HG03460 (cell line): ENCODE data around the gene PAPPA2.
"Not testable (repeated sequence)": the region's sequence is repeated elsewhere in the genome, so short reads cannot be mapped to it uniquely, and the experiment has no call there.

Source experiments
- ATAC-seq: cut with Tn5 transposase; IDR thresholded peaks from one replicate; pipeline ENCODE4 v1.9.1; 2021; ENCODE audit not compliant: unreplicated experiment

Gene PAPPA2, protein sequence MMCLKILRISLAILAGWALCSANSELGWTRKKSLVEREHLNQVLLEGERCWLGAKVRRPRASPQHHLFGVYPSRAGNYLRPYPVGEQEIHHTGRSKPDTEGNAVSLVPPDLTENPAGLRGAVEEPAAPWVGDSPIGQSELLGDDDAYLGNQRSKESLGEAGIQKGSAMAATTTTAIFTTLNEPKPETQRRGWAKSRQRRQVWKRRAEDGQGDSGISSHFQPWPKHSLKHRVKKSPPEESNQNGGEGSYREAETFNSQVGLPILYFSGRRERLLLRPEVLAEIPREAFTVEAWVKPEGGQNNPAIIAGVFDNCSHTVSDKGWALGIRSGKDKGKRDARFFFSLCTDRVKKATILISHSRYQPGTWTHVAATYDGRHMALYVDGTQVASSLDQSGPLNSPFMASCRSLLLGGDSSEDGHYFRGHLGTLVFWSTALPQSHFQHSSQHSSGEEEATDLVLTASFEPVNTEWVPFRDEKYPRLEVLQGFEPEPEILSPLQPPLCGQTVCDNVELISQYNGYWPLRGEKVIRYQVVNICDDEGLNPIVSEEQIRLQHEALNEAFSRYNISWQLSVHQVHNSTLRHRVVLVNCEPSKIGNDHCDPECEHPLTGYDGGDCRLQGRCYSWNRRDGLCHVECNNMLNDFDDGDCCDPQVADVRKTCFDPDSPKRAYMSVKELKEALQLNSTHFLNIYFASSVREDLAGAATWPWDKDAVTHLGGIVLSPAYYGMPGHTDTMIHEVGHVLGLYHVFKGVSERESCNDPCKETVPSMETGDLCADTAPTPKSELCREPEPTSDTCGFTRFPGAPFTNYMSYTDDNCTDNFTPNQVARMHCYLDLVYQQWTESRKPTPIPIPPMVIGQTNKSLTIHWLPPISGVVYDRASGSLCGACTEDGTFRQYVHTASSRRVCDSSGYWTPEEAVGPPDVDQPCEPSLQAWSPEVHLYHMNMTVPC (N-terminal part only)

DNA sequence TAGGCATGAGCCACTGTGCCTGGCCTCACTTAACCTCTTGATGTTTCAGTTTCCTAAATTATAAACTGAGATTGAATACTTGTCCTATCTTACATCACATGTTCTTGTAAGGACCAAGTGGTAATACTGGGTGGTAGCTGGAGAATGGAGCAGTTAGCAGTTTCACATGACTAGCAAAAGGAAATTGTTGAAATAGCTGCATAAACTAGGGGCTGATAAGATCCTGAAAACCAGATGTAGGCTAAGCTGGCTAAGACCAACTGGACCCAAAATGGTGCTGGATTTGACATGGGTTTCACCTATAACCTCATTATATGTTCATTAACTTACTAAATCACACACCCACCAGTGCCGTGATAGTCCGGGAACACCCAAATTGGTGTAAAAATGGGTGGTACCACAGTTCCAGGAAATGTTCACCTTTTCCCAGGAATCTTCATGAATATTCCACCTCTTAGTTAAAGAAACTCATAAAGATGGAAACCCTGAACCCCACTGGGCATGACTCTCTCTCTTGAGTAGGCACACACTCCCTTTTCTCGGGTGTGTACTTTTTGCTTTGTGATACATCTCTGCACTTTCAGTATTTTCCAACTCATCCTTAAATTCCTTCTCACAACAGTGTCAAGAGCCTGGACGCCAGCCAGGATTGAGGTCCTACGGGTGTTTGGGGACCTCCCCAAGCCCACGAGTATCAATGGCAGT is at the start of gene PAPPA2:
Gene PAPPA2, plus strand, starts transcription at position 502 of the 705 bp plus-strand sequence. CDS start 93,148 bp downstream, outside the sequence.
- ATAC-seq = no peak

DNA sequence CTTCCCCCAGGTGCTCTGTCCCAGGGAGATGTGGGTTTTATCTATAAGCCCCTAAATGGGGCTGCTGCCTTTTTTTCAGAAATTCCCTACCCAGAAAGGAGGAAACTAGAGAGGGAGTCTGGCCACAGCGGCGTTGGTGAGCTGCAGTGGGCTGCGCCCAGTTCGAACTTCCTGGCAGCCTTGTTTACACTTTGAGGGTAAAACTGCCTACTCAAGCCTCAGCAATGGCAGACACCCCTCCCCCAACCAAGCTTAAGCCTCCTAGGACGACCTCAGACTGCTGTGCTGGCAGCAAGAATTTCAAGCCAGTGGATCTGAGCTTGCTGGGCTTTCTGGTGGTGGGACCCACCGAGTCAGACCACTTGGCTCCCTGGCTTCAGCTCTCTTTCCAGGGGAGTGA is 46.2 kb upstream of the PAPPA2 start:
- ATAC-seq = no peak

DNA sequence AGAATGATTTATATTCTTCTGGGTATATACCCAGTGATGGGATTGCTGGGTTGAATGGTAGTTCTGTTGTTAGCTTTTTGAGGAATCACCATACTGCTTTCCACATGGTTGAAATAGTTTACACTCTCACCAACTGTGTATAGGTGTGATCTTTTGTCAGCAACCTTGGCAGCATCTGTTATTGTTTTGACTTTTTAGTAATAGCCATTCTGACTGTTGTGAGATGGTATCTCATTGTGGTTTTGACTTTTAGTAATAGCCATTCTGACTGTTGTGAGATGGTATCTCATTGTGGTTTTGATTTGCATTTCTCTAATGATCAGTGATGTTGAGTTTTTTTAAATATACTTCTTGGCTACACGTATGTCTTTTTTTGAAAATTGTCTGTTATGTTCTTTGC is 43.4 kb upstream of the PAPPA2 start:
- ATAC-seq = not testable (repeated sequence)

DNA sequence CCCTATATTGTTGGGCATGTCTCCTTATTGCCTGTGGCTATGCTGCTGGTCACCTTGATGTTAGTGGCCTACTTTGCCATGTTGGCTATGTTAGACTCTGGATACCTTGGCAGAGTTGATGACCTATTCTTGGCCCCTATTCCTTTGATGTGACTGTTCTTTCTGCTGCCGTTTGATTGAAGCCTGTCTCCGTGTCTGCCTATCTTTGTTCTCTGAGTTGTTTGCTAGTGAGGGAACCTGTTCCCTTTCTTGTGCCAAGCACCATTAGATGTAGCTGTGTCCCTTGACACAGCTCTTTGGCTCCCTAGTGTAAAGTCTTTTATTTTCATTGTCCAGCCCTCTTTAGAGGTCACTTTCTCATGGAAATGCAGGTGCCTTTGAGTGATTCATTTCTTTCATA is 28.7 kb upstream of the PAPPA2 start:
- ATAC-seq = no peak

DNA sequence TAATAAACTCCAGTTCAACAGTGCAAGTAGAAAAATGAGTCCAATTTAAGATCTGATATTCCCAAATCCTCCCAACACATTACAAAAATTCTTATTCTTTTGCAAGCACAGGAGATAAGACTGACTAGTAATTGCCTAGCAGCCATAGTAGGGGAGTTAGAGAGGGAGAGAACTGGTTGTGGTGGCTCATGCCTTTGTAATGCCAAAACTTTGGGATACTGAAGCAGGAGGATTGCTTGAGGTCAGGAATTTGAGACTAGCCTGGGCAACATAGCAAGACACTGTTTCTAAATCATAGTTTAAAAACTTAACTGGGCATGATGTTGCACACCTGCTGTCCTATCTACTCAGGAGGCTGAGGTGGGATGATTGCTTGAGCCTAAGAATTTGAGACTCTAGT is 26.7 kb upstream of the PAPPA2 start:
- ATAC-seq = no peak

DNA sequence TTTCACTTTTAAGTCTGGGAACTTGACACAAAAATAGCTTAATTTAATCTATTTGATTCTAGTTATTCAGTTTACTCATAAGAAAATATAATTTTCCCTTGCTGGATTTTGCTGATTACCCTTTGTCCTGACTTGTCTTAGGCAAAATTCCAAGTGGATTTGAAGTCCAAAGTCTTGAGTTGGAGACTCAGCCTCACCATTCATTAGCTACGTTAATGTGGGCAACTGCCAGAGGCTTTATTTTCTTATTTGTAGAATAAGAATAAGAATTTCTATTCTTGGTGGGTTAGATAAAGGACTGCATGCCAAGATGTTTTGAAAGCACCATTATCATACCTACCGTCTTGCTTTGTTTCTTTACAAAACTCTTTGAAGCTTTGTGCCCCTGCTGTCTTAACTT is 22.8 kb upstream of the PAPPA2 start:
- no peak for ATAC-seq

DNA sequence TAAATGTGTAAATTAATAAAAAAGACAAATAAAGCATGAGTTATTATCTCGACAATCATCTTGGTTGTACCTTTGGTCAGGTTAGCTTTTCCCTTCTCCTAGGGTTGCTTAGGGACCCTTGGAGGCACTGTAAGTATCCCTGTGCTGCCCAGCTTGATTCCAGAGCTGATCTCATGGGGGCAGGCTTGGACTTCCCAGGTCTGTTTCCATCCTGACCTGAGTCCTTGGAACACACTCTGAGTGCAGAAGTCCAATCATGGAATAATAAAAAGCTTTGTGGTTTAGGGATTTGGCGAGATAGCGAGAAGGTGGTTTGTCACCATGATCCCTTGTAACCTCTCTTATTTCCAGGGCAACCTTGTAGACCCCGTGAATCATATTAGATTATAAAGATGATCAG is 18.7 kb upstream of the PAPPA2 start:
- ATAC-seq = no peak

DNA sequence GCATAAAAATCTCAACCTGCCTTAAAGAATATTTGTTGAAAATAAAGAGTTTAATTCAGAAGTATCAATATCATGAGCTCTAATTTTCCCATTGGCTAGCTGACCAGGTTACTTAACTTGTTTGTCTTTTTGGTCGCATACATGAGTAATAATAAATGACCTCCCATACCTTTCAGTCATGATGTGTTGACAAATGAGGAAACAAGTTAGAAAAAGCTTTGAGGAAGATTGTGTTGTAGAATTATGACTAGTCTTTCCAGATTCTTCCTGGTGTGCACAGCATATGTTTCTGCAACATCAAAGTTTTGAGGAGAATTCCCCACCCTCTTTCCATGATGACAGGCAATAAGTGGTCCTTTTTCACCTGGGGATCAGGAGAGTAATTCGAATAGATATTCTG is 17.6 kb upstream of the PAPPA2 start:
- no peak for ATAC-seq

DNA sequence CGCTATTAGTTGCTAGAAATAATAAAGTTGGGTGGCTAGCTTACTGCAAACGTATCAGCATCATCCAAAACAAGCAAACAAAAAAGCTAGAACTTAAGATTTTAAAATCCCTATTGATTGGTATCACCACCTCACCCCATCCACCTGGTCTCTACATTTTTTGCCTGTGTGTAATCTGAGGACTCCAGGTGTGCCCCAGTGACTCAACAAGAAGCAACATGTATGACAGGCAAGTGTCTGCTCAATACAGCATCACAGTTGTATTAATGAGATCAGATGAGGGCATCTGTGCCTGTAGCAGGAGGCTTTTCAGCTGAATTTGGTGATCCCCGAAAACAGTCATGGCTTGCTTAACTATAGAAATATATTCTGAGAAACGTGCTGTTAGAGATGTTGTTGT is 14.6 kb upstream of the PAPPA2 start:
- no peak for ATAC-seq

DNA sequence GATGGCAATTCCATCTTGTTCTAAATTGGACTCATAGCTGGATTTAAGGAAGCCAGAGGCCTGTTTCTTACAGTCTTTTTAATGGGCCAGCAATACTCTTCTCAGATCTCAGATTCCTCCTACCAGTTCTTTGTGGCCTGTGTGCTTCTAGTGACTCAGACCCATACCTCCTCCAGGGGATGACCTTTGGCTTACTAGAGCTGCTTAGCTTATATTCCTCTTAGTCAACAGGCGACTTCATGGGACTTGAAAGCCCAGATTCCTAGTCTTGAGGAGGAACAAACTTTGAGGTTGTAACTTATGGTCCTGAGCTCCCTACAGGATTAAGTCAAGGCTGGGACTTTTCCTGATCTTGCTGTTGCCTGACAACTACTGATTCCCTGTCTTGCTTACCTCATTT is 12.4 kb upstream of the PAPPA2 start:
- ATAC-seq = no peak

DNA sequence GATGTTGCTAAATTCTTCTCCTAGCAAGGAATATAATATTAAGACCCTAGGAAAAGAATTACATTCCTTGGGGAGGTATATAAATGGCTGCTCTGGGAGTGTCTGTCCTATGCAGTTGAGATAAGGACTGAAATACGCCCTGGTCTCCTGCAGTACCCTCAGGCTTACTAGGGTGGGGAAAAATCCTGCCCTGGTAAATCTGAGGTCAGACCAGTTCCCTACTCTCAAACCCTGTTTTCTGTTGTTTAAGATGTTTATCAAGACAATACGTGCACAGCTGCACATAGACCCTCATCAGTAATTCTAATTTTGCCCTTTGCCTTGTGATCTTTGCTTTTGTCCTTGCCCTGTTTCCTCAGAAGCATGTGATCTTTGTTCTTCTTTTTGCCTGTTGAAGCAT is 11.2 kb upstream of the PAPPA2 start:
- ATAC-seq = not testable (repeated sequence)

DNA sequence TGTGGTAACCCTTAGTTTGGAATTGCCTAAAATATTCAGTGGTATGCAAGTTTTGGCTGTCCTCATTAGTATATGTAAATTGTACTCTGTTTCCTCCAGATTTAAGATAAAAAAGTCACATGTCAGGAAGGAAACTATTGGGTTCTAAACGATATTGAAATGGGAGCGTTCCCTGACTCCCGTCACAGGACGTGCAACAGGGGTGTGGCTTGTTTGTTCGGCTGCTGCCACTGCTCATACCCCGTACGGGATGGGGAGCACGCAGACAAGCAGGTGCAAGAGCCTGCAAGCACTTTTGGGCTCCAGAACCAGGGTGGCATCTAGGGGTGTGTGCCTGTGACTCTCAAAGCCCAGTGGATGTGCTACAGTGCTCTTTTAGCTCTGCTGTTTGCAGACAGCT is 6.2 kb upstream of the PAPPA2 start:
- no peak for ATAC-seq

DNA sequence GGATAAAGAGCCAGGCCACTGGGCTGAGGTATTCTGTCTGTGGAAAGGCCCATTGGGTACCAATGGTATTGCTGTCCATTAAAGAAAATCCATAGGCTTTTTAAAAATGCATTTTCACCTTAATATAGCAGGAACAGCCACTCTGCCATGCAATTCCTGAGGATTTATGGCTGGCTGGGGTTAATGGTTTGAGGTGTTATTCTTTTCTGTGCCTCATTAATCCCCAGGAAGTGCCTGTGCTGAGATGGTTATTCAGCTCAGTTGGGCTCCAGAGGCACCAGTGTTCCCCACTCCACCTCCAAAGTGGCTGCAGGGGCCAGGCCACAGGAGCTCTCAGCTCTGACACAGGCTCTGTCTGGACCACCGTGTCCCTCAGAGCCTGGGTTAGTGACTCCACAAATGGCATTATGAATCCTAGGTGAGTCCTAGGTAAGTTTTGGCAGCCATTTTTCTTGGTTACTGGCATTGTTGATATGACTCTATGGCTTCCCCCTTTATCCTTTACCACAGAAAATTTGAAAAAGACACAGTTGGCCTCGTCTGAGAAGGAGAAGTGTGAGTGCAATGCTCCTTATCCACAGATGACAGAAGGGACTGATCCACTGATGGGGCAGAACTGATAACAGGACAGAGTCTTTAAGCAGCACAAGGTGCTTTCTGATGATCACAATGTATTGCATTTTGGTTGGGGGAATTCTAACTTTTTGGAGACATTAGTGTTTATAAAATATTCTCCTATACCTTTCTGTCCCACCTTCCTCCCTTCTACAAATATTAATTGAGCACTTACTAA is 2.2 kb upstream of the PAPPA2 start:
- no peak for ATAC-seq

DNA sequence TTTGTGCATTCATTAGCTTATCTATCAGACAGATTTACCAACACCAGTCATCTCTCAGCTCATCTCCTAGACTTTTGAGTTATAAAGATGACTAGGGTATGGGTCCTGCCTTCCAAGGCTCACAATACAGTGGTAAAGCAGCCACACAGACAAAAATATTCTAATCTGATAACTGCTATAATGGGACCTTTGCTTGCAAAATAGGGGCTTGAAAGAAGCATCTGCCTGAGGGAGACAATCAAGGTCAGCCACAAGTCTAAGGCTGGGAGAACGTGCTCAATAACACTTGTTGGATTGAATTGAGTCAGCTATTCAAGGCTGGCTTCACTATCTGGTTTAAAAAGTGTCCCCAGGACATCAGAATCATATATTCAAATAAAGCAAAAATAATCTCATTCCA is 1.4 kb upstream of the PAPPA2 start:
- ATAC-seq = no peak

DNA sequence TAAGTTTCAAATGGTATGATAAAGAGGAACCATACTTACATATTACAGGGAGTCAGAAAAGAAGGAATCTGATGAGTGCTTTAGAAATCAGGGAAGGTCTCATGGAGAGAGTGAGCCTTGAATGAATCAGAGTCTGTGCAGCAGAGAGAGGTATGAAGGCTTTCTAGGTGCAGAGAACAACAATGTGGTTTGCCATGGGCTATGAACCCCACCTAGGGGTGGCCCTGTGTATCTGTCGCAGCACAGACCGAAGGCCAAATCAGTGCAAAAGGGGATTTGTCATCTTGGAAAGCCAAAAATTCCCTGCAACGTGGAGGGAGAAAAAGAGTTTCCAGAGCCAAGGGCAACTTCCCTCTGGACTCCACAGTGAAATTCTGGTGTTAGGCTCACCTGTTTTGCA is 3.5 kb downstream of the PAPPA2 start:
- no peak for ATAC-seq

DNA sequence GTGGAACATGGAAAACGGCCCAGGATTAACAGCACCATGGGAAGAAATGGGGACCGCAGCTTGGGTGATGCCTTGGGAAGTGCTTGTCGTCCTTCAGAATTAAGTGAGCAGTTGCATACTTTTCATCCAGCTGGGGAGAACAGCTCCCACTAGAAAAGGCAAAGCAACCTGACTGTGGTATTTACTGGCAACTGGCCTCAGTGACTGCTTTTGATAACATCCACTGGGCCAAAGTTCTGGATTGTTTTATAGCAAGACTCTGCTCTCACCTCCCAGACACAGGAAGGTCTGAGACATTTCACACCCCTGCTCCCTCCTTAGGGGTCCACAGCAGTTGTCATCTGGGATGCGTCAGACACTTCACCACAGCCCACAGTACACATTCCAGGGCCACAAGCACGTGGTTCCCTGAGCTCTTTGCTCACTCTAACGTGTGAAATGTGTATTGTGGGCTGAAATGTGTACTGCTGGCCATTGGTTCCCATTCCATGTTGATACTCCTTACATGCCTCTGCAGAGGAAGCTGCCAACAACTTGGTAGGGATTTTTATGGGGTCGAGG is 6.6 kb downstream of the PAPPA2 start:
- no peak for ATAC-seq

DNA sequence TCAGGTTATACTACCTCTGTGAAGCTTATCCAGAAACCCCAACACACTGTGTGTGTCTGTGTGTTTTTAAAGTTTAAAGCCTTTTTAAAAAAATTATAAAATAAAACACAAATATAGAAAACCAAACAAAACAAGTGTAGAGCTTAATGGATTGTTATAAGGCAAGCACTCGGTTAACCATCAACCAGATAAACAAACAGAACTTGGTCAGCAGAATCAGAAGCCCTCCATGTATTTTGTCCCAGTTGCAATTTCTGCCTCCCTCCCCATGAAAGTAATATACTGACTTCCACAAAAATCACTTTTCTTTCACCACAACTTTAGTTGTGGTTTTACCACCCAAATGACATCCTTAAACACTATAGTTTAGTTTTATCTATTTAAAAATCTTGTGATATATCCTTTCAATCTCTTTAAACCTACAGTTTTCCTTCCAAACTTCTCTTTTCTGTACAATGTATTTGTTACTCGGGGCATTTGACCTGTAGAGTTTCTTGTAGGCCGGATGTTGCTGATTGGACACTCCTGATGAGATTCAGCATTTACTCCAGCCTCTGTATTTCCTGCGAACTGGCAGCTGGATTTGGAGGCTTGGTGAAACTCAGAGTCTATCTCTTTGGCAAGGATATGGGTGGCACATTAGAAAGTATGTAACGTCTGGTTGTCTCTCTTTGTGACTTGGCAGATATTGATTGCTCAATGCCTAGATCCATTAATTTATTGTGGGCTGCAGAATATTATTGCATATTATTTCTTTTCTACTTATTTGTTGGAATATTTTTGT is 8.6 kb downstream of the PAPPA2 start:
- no peak for ATAC-seq

DNA sequence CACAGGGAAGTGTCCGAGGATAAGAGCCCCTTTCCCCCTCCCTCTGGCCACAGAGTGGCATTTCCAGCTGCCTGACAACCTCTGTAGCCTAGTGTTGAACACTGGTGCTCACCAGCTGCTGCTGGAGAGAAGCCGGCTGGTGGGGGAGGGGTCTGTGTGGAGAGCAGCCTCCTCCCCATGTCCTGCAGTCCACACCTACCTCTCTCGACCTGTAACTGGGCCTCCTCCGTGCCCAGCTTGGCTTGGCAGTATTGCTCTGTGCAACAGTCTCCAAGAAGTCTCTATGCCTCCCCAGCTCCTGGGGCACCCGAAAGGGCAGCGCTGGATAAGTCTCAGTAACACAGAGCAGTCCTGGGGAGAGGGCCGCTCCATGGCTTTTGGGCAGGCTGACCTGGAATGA is 17.0 kb downstream of the PAPPA2 start:
- ATAC-seq = no peak

DNA sequence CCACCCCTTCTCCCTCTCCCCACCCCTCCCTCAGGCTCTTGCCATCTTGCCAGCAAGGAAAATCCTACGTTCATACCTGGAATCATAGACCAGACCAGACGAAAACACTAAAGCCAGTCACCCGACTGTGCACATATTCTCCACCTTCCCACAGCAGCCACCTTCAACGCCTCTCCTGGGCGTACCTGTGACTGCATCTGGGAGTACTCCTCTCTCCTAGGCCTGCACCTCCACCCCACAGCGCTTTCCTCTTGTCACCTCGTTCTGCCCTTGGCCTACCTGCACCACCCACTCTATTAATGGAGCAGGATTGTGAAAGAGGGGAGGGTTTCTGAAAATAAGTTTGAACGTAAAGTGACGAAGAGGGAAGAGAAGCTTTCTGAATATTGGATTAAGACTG is 17.8 kb downstream of the PAPPA2 start:
- ATAC-seq = no peak

DNA sequence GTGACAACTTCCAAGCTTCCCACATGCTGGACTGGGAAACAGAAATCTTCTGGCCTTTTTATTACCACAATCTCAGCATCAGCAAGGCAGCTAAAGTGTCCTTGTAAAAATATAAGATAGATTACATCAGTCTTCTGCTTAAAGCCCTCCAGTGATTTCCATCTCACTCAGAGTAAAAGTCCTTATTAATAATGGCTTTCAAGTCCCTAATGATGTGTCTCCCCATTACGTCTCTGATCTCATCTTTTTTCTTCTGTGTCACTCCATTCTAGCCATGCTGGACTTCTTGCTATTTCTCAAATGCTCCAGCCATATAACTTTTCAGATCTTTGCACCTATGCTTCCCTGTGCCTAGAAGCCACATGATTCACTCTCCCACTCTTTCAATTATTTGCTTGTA is 22.1 kb downstream of the PAPPA2 start:
- ATAC-seq = no peak
